Measurements from ENCODE around the gene GADD45A.

DNA sequence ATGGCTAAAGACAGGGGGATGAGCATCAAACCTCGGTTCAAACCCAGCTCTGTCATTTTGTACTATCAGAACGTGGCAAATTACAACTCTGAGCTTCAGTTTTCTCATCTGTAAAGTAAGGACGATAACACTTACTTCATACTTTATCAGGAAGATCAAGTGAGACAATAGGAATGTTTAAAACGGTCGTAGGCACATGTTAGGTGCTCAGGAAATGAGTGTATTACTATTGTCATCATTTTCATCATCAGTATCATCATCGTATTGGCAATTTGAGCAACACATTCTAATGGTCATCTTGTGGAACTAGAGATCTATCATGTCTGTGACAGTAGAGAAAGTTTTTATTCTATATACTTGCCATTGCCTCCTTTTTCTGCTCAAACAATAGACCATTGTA lies 22.1 kb upstream of the GADD45A start:
- TF ChIP-seq POLR2A (IDR thresholded peaks at IDR 0.05): no peak
- TF ChIP-seq, protein P1, sequence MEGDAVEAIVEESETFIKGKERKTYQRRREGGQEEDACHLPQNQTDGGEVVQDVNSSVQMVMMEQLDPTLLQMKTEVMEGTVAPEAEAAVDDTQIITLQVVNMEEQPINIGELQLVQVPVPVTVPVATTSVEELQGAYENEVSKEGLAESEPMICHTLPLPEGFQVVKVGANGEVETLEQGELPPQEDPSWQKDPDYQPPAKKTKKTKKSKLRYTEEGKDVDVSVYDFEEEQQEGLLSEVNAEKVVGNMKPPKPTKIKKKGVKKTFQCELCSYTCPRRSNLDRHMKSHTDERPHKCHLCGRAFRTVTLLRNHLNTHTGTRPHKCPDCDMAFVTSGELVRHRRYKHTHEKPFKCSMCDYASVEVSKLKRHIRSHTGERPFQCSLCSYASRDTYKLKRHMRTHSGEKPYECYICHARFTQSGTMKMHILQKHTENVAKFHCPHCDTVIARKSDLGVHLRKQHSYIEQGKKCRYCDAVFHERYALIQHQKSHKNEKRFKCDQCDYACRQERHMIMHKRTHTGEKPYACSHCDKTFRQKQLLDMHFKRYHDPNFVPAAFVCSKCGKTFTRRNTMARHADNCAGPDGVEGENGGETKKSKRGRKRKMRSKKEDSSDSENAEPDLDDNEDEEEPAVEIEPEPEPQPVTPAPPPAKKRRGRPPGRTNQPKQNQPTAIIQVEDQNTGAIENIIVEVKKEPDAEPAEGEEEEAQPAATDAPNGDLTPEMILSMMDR (IDR thresholded peaks at IDR 0.05 in 4 of 5, conservative IDR thresholded peaks at IDR 0.05 in 1 of 5): no peak
